Measurements from ENCODE around the gene ROCK2.

GRCh38 chr2:11133238-11133935 is 211.0 kb downstream of the ROCK2 start:
- no peak for TF ChIP-seq RUNX1 (IDR thresholded peaks at IDR 0.05; ENCODE audit: low read depth)
- no peak for TF ChIP-seq EGR1 (conservative IDR thresholded peaks at IDR 0.05)
- TF ChIP-seq ZFP1 (CRISPR knock-in tag; IDR thresholded peaks at IDR 0.05) = no peak
- TF ChIP-seq NFE2L1 (tag; IDR thresholded peaks at IDR 0.05; ENCODE audit: borderline replicate concordance, low read depth) = no peak
- no peak for TF ChIP-seq POLR2A (conservative IDR thresholded peaks at IDR 0.05)
- TF ChIP-seq NFE2 (IDR thresholded peaks at IDR 0.05; ENCODE audit: low read depth) = no peak
- no peak for TF ChIP-seq CTCF (IDR thresholded peaks at IDR 0.05 in 2 of 3, conservative IDR thresholded peaks at IDR 0.05 in 1 of 3; ENCODE audit: insufficient read depth in 2 of 3, low read depth in 1 of 3, low read length in 3 of 3)
- no peak for TF ChIP-seq HDAC2 (IDR thresholded peaks at IDR 0.05)
